ENCODE results near the gene POLR1B.
"Not testable (repeated sequence)": the region's sequence is repeated elsewhere in the genome, so short reads cannot be mapped to it uniquely, and the experiment has no call there.

DNA sequence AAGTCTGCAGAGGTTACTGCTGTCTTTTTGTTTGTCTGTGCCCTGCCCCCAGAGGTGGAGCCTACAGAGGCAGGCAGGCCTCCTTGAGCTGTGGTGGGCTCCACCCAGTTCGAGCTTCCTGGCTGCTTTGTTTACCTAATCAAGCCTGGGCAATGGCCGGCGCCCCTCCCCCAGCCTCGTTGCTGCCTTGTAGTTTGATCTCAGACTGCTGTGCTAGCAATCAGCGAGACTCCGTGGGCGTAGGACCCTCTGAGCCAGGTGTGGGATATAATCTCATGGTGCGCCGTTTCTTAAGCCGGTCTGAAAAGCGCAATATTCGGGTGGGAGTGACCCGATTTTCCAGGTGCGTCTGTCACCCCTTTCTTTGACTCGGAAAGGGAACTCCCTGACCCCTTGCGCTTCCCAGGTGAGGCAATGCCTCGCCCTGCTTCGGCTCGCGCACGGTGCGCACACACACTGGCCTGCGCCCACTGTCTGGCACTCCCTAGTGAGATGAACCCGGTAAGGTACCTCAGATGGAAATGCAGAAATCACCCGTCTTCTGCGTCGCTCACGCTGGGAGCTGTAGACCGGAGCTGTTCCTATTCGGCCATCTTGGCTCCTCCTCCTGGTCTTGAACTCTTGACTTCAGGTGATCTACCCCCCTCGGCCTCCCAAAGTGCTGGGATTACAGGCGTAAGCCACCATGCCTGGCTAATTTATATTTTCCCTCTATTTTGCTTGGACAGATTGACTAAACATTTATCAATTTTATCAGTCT is 32.8 kb upstream of the POLR1B start:
- TF ChIP-seq, protein P1, sequence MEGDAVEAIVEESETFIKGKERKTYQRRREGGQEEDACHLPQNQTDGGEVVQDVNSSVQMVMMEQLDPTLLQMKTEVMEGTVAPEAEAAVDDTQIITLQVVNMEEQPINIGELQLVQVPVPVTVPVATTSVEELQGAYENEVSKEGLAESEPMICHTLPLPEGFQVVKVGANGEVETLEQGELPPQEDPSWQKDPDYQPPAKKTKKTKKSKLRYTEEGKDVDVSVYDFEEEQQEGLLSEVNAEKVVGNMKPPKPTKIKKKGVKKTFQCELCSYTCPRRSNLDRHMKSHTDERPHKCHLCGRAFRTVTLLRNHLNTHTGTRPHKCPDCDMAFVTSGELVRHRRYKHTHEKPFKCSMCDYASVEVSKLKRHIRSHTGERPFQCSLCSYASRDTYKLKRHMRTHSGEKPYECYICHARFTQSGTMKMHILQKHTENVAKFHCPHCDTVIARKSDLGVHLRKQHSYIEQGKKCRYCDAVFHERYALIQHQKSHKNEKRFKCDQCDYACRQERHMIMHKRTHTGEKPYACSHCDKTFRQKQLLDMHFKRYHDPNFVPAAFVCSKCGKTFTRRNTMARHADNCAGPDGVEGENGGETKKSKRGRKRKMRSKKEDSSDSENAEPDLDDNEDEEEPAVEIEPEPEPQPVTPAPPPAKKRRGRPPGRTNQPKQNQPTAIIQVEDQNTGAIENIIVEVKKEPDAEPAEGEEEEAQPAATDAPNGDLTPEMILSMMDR (conservative IDR thresholded peaks at IDR 0.05; ENCODE audit: low read depth, low read length), result not testable (repeated sequence)
- TF ChIP-seq EZH2phosphoT487 (IDR thresholded peaks at IDR 0.05; ENCODE audit: borderline replicate concordance, low read length); EZH2 (IDR thresholded peaks at IDR 0.05; ENCODE audit: low read length, unreplicated experiment): not testable (repeated sequence)
